Upper lobe of left lung (tissue), 4 donors: ENCODE measurements around the gene CDC40.

Source experiments
- CTCF ChIP-seq, 6 experiments: fragments of 450-650 bp in 4 of 6; fragments of 200-600 bp in 2 of 6; sonication (generic) in 2 of 6; IDR thresholded peaks; one replicate each; pipeline ENCODE4 v1.5.1; 2016 to 2019; ENCODE audit warnings: antibody characterized with exemption in 6 of 6
- EP300 ChIP-seq, 4 donors: sonication (generic); formaldehyde crosslinking; IDR thresholded peaks; one replicate each; pipeline ENCODE4 v1.5.1; 2017; ENCODE audit warnings: antibody characterized with exemption in 4 of 4, control low read depth in 2 of 4
- POLR2A ChIP-seq, 4 donors: fragments of 450-650 bp; IDR thresholded peaks; one replicate each; pipeline ENCODE4 v1.5.1; 2016 to 2017; ENCODE audit warnings: antibody characterized with exemption in 4 of 4, mild to moderate bottlenecking in 2 of 4
- POLR2AphosphoS5 ChIP-seq, 2 donors: sonication (generic); formaldehyde crosslinking; IDR thresholded peaks; one replicate each; pipeline ENCODE4 v1.5.1; 2017; ENCODE audit warnings: antibody characterized with exemption in 2 of 2

GRCh38 chr6:110269623-110270022, 89.4 kb downstream of the CDC40 start:
- TF ChIP-seq POLR2A (IDR thresholded peaks at IDR 0.05) (no peak), CTCF (IDR thresholded peaks at IDR 0.05) (no peak), POLR2AphosphoS5 (IDR thresholded peaks at IDR 0.05) (no peak), EP300 (IDR thresholded peaks at IDR 0.05) (no peak)
